ENCODE measurements around the gene LRPAP1.
"Not testable (repeated sequence)": the region's sequence is repeated elsewhere in the genome, so short reads cannot be mapped to it uniquely, and the experiment has no call there.

The LRPAP1 gene, protein sequence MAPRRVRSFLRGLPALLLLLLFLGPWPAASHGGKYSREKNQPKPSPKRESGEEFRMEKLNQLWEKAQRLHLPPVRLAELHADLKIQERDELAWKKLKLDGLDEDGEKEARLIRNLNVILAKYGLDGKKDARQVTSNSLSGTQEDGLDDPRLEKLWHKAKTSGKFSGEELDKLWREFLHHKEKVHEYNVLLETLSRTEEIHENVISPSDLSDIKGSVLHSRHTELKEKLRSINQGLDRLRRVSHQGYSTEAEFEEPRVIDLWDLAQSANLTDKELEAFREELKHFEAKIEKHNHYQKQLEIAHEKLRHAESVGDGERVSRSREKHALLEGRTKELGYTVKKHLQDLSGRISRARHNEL

GRCh38 chr4:3531879-3532750 is at the start of gene LRPAP1:
Gene LRPAP1 (minus strand): TSS chr4:3532422. CDS start chr4:3532412, 10 bp downstream.
- DNase-seq, result peak; percentile 83

DNA sequence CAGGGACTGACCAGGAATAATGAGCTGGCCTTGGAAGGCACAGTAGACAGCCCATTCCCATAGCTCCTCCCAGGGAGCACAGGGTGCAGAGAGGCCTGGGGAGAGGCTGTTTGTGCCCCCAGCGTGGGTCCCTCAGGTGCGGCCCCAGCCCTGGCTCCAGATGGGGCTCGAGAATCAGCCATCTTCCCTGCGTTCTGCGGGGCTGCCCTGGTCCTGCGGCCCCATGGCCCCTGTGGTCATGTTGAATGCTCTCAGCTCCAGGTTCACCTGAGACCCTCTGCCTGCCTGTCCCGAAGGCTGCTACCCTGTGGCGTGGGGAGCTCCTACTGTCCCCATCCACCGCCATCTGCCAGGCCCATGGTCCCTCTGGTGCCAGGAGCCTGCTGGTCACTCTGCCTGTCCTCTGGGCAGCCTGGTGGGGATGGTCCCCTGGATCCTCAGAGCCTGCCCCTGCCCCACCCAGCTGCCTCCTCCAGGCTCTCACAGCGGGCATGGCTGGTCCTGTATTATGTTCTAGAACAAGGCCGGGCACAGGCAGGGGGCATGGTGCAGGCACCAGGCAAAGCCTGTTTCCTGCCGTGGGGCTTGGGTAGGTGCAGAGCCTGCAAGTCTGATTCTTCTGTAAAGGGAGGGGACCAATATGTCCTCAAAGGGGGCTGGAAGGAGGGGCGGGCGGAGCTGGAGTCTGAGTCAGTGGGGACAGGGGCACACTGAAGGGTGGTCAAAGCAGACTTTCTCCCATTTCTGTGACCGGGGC is 49.3 kb upstream of the LRPAP1 start:
- not testable (repeated sequence) for DNase-seq

GRCh38 chr4:3580859-3581258 is 48.6 kb upstream of the LRPAP1 start:
- DNase-seq, result not testable (repeated sequence)

GRCh38 chr4:3578527-3579144 is 46.4 kb upstream of the LRPAP1 start:
- not testable (repeated sequence) for DNase-seq

DNA sequence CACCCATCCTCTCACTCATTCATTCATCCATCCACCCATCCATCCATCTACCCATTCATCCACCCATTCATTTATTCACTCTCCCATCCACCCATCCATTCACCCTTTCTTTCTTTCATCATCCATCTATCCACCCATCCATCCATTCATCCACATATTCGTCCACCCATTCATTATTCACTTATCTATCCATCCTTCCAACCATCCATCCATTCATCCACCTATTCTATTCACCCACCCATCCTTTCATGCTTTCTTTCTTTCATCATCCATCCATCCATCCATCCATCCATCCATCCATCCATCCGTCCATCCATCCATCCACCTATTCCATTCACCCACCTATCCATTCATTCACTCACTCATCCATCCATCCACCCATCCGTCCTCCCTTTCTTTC is 45.8 kb upstream of the LRPAP1 start:
- not testable (repeated sequence) for DNase-seq

GRCh38 chr4:3577208-3577892 is 45.1 kb upstream of the LRPAP1 start:
- not testable (repeated sequence) for DNase-seq

DNA sequence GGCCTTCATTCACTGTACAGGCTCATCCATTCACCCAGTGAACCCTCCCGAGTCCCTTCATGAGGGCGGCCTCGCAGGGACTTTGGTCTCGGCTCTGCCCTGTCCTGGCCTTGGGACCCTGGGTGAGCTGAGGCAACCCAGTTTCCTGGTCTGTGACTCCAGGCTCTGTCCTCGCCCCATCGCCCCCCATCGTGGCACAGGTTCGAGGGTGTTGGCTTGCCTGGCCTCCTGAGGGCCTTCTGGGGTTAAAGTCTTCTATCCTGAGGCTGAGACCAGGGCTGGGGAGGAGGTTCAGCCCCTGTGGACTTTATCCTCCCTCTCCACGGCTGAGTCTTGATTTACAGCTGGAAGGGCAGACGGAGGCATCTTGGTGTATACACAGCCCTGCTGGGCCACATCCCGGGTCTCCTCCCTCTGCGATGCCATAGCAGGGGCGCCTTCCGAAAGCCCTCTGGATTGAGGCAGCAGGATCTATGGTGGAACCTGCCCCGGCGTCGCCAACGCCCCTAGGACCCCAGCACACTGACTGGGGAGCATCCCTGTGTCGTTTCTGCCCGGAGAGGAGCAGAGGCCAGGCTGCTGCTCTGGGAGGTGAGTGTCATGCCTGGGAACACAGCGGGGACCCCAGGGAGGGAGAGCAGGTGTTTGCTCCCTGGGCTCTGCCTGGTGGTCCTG is 44.4 kb upstream of the LRPAP1 start:
- DNase-seq, result not testable (repeated sequence)

DNA sequence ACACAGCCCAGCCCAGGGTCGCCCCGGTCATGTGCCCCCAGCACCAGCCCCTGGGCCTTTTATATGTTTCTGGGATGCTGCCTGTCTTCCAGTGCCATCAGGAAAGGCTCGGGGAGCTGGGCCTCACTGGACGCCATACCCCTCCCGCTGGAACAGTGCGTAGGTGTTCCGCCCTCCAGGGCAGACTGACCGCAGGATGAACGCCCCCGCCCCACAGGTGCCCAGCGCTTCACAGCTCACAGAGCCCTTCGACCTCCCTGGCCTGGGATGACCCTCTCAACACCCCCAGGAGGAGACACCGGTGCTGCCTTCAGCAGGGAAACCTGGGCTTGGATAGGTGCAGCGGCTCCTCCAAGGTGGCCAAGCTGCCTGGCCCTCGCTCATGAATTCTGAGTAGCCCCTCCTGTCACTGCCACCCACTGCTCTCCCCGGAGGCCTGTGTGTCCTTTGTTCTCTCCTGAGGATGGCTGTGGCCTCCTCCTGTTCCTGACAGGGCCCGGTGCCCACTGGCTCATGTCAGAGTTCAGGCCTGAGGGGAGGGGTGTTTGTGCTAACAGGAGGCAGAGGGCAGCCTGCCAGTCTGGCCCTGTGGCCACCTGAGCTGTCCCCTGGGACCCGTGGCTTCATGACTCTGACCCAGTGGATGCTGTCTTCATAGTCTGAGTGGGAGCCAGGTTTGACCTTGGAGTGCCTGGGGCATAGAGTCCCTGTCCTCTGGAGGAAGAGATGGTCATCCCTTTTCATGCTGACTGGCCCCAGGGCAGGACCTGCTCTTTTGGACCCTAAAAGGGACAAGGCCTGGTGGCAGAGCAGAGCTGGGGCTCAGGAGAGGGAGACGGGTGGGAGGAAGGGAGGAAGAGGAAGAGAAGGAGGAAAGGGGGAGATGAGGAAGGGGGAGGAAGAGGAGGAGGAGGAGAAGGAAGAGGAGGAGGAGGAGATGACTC is 43.5 kb upstream of the LRPAP1 start:
- not testable (repeated sequence) for DNase-seq

DNA sequence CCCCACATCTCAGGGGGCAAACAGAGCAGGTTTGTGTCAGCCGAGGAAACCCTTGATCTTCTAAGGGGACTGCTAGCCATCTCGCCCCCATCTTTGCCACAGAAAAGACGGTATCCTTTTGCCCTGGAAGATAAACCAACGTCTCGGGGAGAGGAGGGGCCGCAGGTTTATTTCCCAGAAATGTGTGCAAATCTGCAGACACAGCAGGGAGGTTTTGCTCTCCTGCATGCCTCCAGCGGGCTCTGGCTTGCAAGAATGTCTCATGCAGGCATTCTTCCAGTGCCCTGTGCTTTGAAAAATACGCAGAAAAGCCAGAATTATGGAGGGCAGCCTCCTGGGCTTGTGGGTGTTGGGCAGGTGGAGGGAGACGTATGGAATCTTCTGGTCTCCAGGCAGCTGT is 42.6 kb upstream of the LRPAP1 start:
- DNase-seq, result not testable (repeated sequence)

DNA sequence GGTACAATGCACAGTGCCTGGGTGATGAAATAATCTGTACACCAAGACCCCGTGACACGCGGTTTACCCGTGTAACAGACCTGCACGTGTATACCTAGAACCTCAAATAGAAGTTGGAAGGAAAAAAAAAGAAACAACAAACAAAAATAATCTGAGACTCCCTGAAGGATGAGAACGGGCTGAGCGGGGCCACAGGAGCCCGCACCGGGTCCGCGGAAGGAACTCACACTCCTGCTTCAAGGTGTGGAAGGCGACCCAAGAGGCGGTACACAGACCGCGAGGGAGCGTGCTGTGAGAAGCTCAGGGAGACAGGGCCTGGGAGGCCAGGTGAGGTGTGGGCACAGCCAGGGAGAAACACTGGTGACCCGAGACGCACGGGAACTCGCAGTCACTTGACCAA is 42.1 kb upstream of the LRPAP1 start:
- DNase-seq, result not testable (repeated sequence)

- DNase-seq, result no peak
Observed at GRCh38 chr4:3573131-3573530, 40.9 kb upstream of the LRPAP1 start.

DNA sequence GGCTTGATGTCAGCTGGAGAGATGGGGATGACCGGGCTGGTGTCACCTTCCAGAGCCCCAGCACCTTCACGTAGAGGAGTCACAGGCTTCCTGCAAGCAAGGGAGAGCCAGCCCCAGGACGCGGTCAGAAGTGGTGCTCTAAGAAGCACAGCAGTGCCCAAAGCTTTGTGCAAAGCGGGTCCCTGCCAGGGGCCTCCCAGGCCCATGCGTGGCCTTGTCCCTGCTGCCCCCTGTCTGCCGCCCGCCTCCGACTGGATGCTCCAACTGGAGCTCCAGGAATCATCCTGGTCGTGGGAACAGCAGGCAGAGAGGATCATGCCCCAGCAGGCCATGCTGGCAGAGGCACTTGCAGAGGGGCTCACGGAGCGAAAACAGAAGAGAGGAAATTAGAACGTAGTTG is 40.1 kb upstream of the LRPAP1 start:
- no peak for DNase-seq

- DNase-seq, result no peak
Observed at GRCh38 chr4:3571921-3572320, 39.7 kb upstream of the LRPAP1 start.

GRCh38 chr4:3570923-3571322 is 38.7 kb upstream of the LRPAP1 start:
- not testable (repeated sequence) for DNase-seq

GRCh38 chr4:3569611-3570010 is 37.4 kb upstream of the LRPAP1 start:
- not testable (repeated sequence) for DNase-seq

- not testable (repeated sequence) for DNase-seq
Observed at GRCh38 chr4:3566701-3567100, 34.5 kb upstream of the LRPAP1 start.

GRCh38 chr4:3566301-3566700 is 34.1 kb upstream of the LRPAP1 start:
- DNase-seq, result not testable (repeated sequence)

- DNase-seq, result not testable (repeated sequence)
Observed at GRCh38 chr4:3564948-3565347, 32.7 kb upstream of the LRPAP1 start.

DNA sequence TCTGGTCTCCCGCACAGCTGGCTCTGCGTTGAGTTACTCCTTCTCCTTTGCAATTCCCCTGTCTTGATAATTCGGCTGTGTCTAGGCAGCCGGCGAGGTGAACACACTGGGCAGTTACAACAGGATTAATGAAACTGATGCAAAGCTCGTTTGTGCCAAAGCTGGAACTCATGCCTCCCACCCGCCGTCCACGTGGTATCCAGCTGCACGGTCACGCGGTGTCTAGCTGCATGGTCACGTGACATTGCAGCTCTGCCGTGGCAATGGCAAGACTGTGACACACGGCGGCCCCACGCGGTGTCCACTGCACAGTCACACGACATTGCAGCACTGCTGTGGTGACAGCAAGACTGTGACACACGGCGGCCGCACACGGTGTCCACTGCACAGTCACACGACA is 31.2 kb upstream of the LRPAP1 start:
- DNase-seq, result no peak

DNA sequence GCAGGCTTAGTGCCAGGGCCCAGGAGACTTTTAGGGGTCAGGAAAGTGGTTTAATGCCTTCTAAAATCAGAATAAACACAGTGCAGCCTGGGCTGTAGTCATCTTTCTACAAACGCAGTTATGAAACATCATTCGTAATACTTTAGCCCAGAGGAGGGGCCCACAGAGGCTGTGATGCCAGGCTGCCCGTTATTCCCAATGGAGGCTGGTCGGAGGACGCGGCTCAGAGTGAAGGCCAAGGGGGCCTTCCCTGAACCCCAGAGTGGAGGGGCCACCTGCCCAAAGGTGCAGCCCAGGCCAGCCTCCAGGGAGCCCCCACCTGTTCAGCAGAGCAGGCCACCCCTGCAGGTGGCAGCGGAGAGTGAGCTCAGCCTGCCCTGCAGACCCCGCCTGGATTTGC is 29.9 kb upstream of the LRPAP1 start:
- not testable (repeated sequence) for DNase-seq
